Dermis blood vessel endothelial cell (primary cell): ENCODE data around the gene GBX1. TPM values are rescaled to one million over a fixed set of nuclear protein-coding genes. Genes with fewer than 3 reads are reported as not detected.

ENCODE experiments used
- DNase-seq: peaks from one replicate; pipeline ENCODE4 v3.0.0; 2010
- total RNA-seq: library from RNA; depleted of rRNA; stranded (reverse); fragments of >200 nt; gene quantifications from 2 replicates; pipeline ENCODE4 v1.2.3, GENCODE V29; 2014

Gene GBX1
- total RNA-seq, 1 donor from 2014 or later, result not detected

- DNase-seq, result no peak
Measured at GRCh38 chr7:151125470-151125845, 42.0 kb downstream of the GBX1 start.

- no peak for DNase-seq
Measured at GRCh38 chr7:151124899-151125399, 42.5 kb downstream of the GBX1 start.

GRCh38 chr7:151124481-151124880 is 43.0 kb downstream of the GBX1 start:
- no peak for DNase-seq

- peak; percentile 90 for DNase-seq
Measured at GRCh38 chr7:151123822-151124464, 43.6 kb downstream of the GBX1 start.

- no peak for DNase-seq
Measured at GRCh38 chr7:151123158-151123821, 44.2 kb downstream of the GBX1 start.

GRCh38 chr7:151122796-151123157 is 44.7 kb downstream of the GBX1 start:
- no peak for DNase-seq

GRCh38 chr7:151122276-151122675 is 45.2 kb downstream of the GBX1 start:
- no peak for DNase-seq

- DNase-seq, result peak; percentile 23
Measured at GRCh38 chr7:151121380-151122170, 45.9 kb downstream of the GBX1 start.

- DNase-seq, result no peak
Measured at GRCh38 chr7:151120896-151121295, 46.6 kb downstream of the GBX1 start.

GRCh38 chr7:151119902-151120301 is 47.6 kb downstream of the GBX1 start:
- no peak for DNase-seq

- DNase-seq, result no peak
Measured at GRCh38 chr7:151119055-151119415, 48.5 kb downstream of the GBX1 start.

GRCh38 chr7:151118108-151119054 is 49.1 kb downstream of the GBX1 start:
- no peak for DNase-seq

- DNase-seq, result no peak
Measured at GRCh38 chr7:151117565-151117964, 49.9 kb downstream of the GBX1 start.

- DNase-seq, result no peak
Measured at GRCh38 chr7:151116603-151117440, 50.7 kb downstream of the GBX1 start.

GRCh38 chr7:151115836-151116418 is 51.6 kb downstream of the GBX1 start:
- DNase-seq, result no peak

- DNase-seq, result peak; percentile 66
Measured at GRCh38 chr7:151115121-151115835, 52.2 kb downstream of the GBX1 start.

GRCh38 chr7:151114151-151115090 is 53.1 kb downstream of the GBX1 start:
- peak; percentile 42 for DNase-seq

- peak; percentile 61 for DNase-seq
Measured at GRCh38 chr7:151113344-151114150, 53.9 kb downstream of the GBX1 start.
